H9 (cell line): ENCODE results near the gene GFER. TPM values are rescaled to one million over a fixed set of nuclear protein-coding genes. Genes with fewer than 3 reads are reported as not detected.

Experiments
- DNase-seq: peaks from one replicate; pipeline ENCODE4 v3.0.0-alpha.2; 2017
- H2AFZ ChIP-seq: one replicate; pipeline ENCODE4 v1.6.1; 2013; ENCODE audit warnings: mild to moderate bottlenecking, low read length, control low read depth, moderate library complexity
- H2AK5ac ChIP-seq: 2 replicates; pipeline ENCODE4 v1.6.1; 2013; ENCODE audit warnings: low read length, control low read depth, mixed read lengths; ENCODE audit not compliant: insufficient read length
- H2BK120ac ChIP-seq: one replicate; pipeline ENCODE4 v1.6.1; 2013; ENCODE audit warnings: low read depth, mild to moderate bottlenecking, low read length, control low read depth, inconsistent platforms; ENCODE audit not compliant: poor library complexity, severe bottlenecking
- H2BK12ac ChIP-seq: 2 replicates; pipeline ENCODE4 v1.6.1; 2013; ENCODE audit warnings: low read length, control low read depth, mixed read lengths, low read depth; ENCODE audit not compliant: insufficient read length
- H2BK15ac ChIP-seq: 2 replicates; pipeline ENCODE4 v1.6.1; 2013; ENCODE audit warnings: low read depth, low read length, control low read depth
- H2BK20ac ChIP-seq: one replicate; pipeline ENCODE4 v1.6.1; 2013; ENCODE audit warnings: low read depth, mild to moderate bottlenecking, low read length, control low read depth, inconsistent platforms; ENCODE audit not compliant: poor library complexity, severe bottlenecking
- H2BK5ac ChIP-seq: 2 replicates; pipeline ENCODE4 v1.6.1; 2013; ENCODE audit warnings: low read length, control low read depth, mixed read lengths; ENCODE audit not compliant: insufficient read length
- H3K14ac ChIP-seq: 2 replicates; pipeline ENCODE4 v1.6.1; 2013; ENCODE audit warnings: low read length, control low read depth; ENCODE audit not compliant: insufficient read depth
- H3K18ac ChIP-seq: 2 replicates; pipeline ENCODE4 v1.6.1; 2013; ENCODE audit warnings: low read depth, mild to moderate bottlenecking, mixed read lengths, low read length, control low read depth; ENCODE audit not compliant: insufficient read length
- H3K23ac ChIP-seq: 2 replicates; pipeline ENCODE4 v1.6.1; 2013; ENCODE audit warnings: low read length, control low read depth, mixed read lengths, low read depth; ENCODE audit not compliant: insufficient read length
- H3K23me2 ChIP-seq: 2 replicates; pipeline ENCODE4 v1.6.1; 2013; ENCODE audit warnings: low read depth, mild to moderate bottlenecking, mixed read lengths, low read length, control low read depth; ENCODE audit not compliant: insufficient read length, poor library complexity, severe bottlenecking
- H3K27ac ChIP-seq: 2 replicates; pipeline ENCODE4 v1.5.1; 2013; ENCODE audit warnings: low read length, control low read depth, mixed read lengths, low read depth; ENCODE audit not compliant: insufficient read length
- H3K27me3 ChIP-seq: 2 replicates; pipeline ENCODE4 v1.6.1; 2013; ENCODE audit warnings: low read length, control low read depth, inconsistent platforms; ENCODE audit not compliant: insufficient read depth
- H3K4ac ChIP-seq: 2 replicates; pipeline ENCODE4 v1.6.1; 2013; ENCODE audit warnings: low read depth, mild to moderate bottlenecking, control low read depth, inconsistent platforms, low read length, moderate library complexity
- H3K4me1 ChIP-seq: 2 replicates; pipeline ENCODE4 v1.6.1; 2013; ENCODE audit warnings: low read length, control low read depth, inconsistent platforms; ENCODE audit not compliant: insufficient read depth
- H3K4me2 ChIP-seq: 2 replicates; pipeline ENCODE4 v1.6.1; 2013; ENCODE audit warnings: low read length, control low read depth, mixed read lengths; ENCODE audit not compliant: insufficient read length, insufficient read depth
- H3K56ac ChIP-seq: 2 replicates; pipeline ENCODE4 v1.6.1; 2013; ENCODE audit warnings: low read depth, mild to moderate bottlenecking, mixed read lengths, low read length, control low read depth; ENCODE audit not compliant: insufficient read length
- H3K79me1 ChIP-seq: 2 replicates; pipeline ENCODE4 v1.6.1; 2013; ENCODE audit warnings: low read depth, mild to moderate bottlenecking, moderate library complexity, low read length, control low read depth, inconsistent platforms; ENCODE audit not compliant: insufficient read depth, poor library complexity, severe bottlenecking
- H3K79me2 ChIP-seq: 2 replicates; pipeline ENCODE4 v1.6.1; 2013; ENCODE audit warnings: low read length, control low read depth, inconsistent platforms; ENCODE audit not compliant: insufficient read depth
- H3K9ac ChIP-seq: 2 replicates; pipeline ENCODE4 v1.6.1; 2013; ENCODE audit warnings: low read length, control low read depth, mixed read lengths; ENCODE audit not compliant: insufficient read length; ENCODE audit errors: extremely low read depth
- H3K9me3 ChIP-seq: one replicate; pipeline ENCODE4 v1.6.1; 2013; ENCODE audit warnings: low read depth, low read length, inconsistent platforms; ENCODE audit not compliant: control insufficient read depth
- H3T11ph ChIP-seq: one replicate; pipeline ENCODE4 v1.6.1; 2013; ENCODE audit warnings: mild to moderate bottlenecking, low read length, control low read depth, inconsistent platforms
- H4K20me1 ChIP-seq: one replicate; pipeline ENCODE4 v1.6.1; 2013; ENCODE audit not compliant: control insufficient read depth, insufficient read length, insufficient read depth
- H4K5ac ChIP-seq: 2 replicates; pipeline ENCODE4 v1.6.1; 2013; ENCODE audit warnings: low read depth, mild to moderate bottlenecking, mixed read lengths, low read length, control low read depth; ENCODE audit not compliant: insufficient read length
- H4K8ac ChIP-seq: replicated peaks from 2 replicates; pipeline ENCODE4 v1.6.1; 2013; ENCODE audit warnings: low read length, control low read depth, mixed read lengths, low read depth; ENCODE audit not compliant: insufficient read length
- H4K91ac ChIP-seq: 2 replicates; pipeline ENCODE4 v1.6.1; 2013; ENCODE audit warnings: low read depth, mild to moderate bottlenecking, moderate library complexity, mixed read lengths, low read length, control low read depth; ENCODE audit not compliant: insufficient read length
- H3K27ac Mint-ChIP-seq, 3 experiments: 2 replicates in 2 of 3; 3 replicates in 1 of 3; pipeline ENCODE4 v1.8.0; 2020 to 2021; ENCODE audit warnings: mixed read lengths in 3 of 3, mild to moderate bottlenecking in 1 of 3, moderate library complexity in 1 of 3
- H3K27me3 Mint-ChIP-seq: 2 replicates; pipeline ENCODE4 v1.8.0; 2021; ENCODE audit warnings: low read depth, mild to moderate bottlenecking, moderate library complexity, mixed read lengths
- H3K36me3 Mint-ChIP-seq, 3 experiments: 2 replicates in 2 of 3; 3 replicates in 1 of 3; pipeline ENCODE4 v1.8.0; 2020 to 2021; ENCODE audit warnings: low read depth in 3 of 3, mixed read lengths in 3 of 3; ENCODE audit not compliant: insufficient read depth in 1 of 3
- H3K4me1 Mint-ChIP-seq, 2 experiments: 2 replicates each; pipeline ENCODE4 v1.8.0; 2020; ENCODE audit warnings: mixed read lengths in 2 of 2
- H3K4me3 Mint-ChIP-seq, 2 experiments: 2 replicates in 1 of 2; 3 replicates in 1 of 2; pipeline ENCODE4 v1.8.0; 2020 to 2021; ENCODE audit warnings: mild to moderate bottlenecking in 2 of 2, mixed read lengths in 2 of 2, moderate library complexity in 1 of 2
- H3K9me3 Mint-ChIP-seq, 2 experiments: 2 replicates in 1 of 2; 3 replicates in 1 of 2; pipeline ENCODE4 v1.8.0; 2020; ENCODE audit warnings: mild to moderate bottlenecking in 2 of 2, mixed read lengths in 2 of 2, moderate library complexity in 1 of 2
- WGBS: extraction: QIAGEN DNeasy Blood & Tissue Kit; methylation state at CpG from one replicate; pipeline ENCODE4 v1.1.7; 2013; ENCODE audit warnings: missing lambda C conversion rate, low lambda C conversion rate, mixed read lengths; ENCODE audit not compliant: insufficient read length; ENCODE audit errors: extremely low coverage; 5-methylcytosine and 5-hydroxymethylcytosine counted together
- total RNA-seq: library from RNA; stranded (reverse); gene quantifications from 2 replicates; pipeline ENCODE4 v1.2.1, GENCODE V29; 2021
- TF ChIP-seq, protein P1 (sequence below): fragments of 200-600 bp; sonication (generic); conservative IDR thresholded peaks from 3 replicates; pipeline ENCODE4 v1.8.0; 2021; ENCODE audit warnings: antibody characterized with exemption, mild to moderate bottlenecking

GFER gene
- total RNA-seq, 1 experiment from 2014 or later: 49.1 TPM

DNA sequence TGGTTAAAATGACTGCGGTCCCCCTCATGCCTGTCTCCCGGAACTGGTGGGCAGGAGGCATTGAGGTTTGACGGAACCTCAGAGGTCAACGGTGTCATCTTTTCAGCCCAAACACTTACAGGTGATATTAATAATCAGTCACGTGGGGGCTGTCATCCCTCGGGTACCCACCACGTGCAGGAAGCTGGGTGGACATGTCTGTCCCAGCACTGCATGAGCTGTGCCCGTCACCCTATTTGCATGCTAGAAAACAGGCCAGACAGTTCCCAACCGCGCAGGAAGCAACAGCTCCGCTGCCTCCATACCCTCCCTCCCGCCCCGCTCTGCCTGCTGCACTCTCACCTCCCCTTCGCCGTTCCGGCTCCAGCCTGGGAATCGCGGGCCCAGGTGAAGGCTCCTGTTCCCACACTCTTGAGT is 7.2 kb downstream of the GFER start:
- H3K56ac ChIP-seq: no peak overlapping the region
- no peaks in the 10 kb centered on the region; a peak in 1 of 5 replicates for H3K9me3 Mint-ChIP-seq
- no peak overlapping the region for H3K18ac ChIP-seq
- no peaks in the 10 kb centered on the region; the same call in 1 of the 2 replicates for H3K4me1 ChIP-seq
- no peak overlapping the region for H3K4ac ChIP-seq
- TF ChIP-seq, protein P1, sequence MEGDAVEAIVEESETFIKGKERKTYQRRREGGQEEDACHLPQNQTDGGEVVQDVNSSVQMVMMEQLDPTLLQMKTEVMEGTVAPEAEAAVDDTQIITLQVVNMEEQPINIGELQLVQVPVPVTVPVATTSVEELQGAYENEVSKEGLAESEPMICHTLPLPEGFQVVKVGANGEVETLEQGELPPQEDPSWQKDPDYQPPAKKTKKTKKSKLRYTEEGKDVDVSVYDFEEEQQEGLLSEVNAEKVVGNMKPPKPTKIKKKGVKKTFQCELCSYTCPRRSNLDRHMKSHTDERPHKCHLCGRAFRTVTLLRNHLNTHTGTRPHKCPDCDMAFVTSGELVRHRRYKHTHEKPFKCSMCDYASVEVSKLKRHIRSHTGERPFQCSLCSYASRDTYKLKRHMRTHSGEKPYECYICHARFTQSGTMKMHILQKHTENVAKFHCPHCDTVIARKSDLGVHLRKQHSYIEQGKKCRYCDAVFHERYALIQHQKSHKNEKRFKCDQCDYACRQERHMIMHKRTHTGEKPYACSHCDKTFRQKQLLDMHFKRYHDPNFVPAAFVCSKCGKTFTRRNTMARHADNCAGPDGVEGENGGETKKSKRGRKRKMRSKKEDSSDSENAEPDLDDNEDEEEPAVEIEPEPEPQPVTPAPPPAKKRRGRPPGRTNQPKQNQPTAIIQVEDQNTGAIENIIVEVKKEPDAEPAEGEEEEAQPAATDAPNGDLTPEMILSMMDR: no peak
- no peak overlapping the region for H2AFZ ChIP-seq
- peak overlapping the region; percentile 53 for H3K4me2 ChIP-seq
- DNase-seq: no peak
- H3K27ac Mint-ChIP-seq: no peak overlapping the region
- H3K4me3 Mint-ChIP-seq: peak overlapping the region; percentile 66 to 84
- no peaks in the 10 kb centered on the region for H3K79me1 ChIP-seq
- no peaks in the 10 kb centered on the region for H3K9me3 ChIP-seq
- H3K27ac ChIP-seq: no peak overlapping the region
- no peak overlapping the region for H4K5ac ChIP-seq
- H3K4me1 Mint-ChIP-seq: peaks cover 16 to 20% of the 10 kb centered on the region in 2 experiments
- no peaks in the 10 kb centered on the region for H3K79me2 ChIP-seq
- no peak overlapping the region for H2BK15ac ChIP-seq
- no peak overlapping the region for H2AK5ac ChIP-seq
- H4K8ac ChIP-seq: no peak overlapping the region
- H3K23ac ChIP-seq: no peak overlapping the region
- no peak overlapping the region for H2BK12ac ChIP-seq
- peaks cover 0 to 10% (median 9%) of the 10 kb centered on the region in 3 experiments; a peak in 6 of 7 replicates for H3K36me3 Mint-ChIP-seq
- no CpG with 5 or more reads among the region's 18 CpGs for WGBS
- H4K20me1 ChIP-seq: no peaks in the 10 kb centered on the region
- peaks cover 15% of the 10 kb centered on the region; the same call in 1 of the 2 replicates for H3K27me3 ChIP-seq
- no peak overlapping the region for H2BK120ac ChIP-seq
- no peak overlapping the region for H3T11ph ChIP-seq
- H3K9ac ChIP-seq: no peak overlapping the region
- no peak overlapping the region for H2BK5ac ChIP-seq
- H4K91ac ChIP-seq: no peak overlapping the region
- H3K14ac ChIP-seq: no peak overlapping the region
- H3K27me3 Mint-ChIP-seq: peaks cover 42% of the 10 kb centered on the region
- H2BK20ac ChIP-seq: no peak overlapping the region
- peaks cover 18% of the 10 kb centered on the region for H3K23me2 ChIP-seq
